CD4-positive, alpha-beta memory T cell (primary cell): ENCODE data around the gene ATG4D. TPM values are rescaled to one million over a fixed set of nuclear protein-coding genes. Genes with fewer than 3 reads are reported as not detected.
"Not testable (repeated sequence)": the region's sequence is repeated elsewhere in the genome, so short reads cannot be mapped to it uniquely, and the experiment has no call there.

ENCODE experiments used
- CTCF ChIA-PET: fragments of 350-600 bp; sonication (Branson Sonifier 250); formaldehyde crosslinking; loops from one replicate; lab custom pipeline; 2021; ENCODE audit warnings: inconsistent platforms; ENCODE audit not compliant: partially characterized antibody; lab: Charles Lee
- POLR2A ChIA-PET: fragments of 350-600 bp; sonication (Branson Sonifier 250); formaldehyde crosslinking; loops from one replicate; lab custom pipeline; 2021; ENCODE audit not compliant: partially characterized antibody; lab: Charles Lee
- DNase-seq, 5 donors: peaks; one replicate each; pipeline versions ENCODE4 v3.0.0 to v3.0.0-alpha.2; 2020 to 2022; ENCODE audit warnings: mixed read lengths in 1 of 5
- H3K27ac ChIP-seq: one replicate; pipeline ENCODE4 v1.7.0; 2013; ENCODE audit warnings: low read depth, low read length
- H3K27me3 ChIP-seq: 2 replicates; pipeline ENCODE4 v1.7.0; 2013; ENCODE audit warnings: mild to moderate bottlenecking, low read length, moderate library complexity; ENCODE audit not compliant: insufficient read depth
- H3K36me3 ChIP-seq: 2 replicates; pipeline ENCODE4 v1.7.0; 2013; ENCODE audit warnings: mild to moderate bottlenecking, low read length, moderate library complexity; ENCODE audit not compliant: insufficient read depth
- H3K4me1 ChIP-seq: 2 replicates; pipeline ENCODE4 v1.7.0; 2013; ENCODE audit warnings: mild to moderate bottlenecking, low read length, moderate library complexity; ENCODE audit not compliant: insufficient read depth
- H3K4me3 ChIP-seq, 2 donors: one replicate each; pipeline ENCODE4 v1.7.0; 2013; ENCODE audit warnings: low read length in 2 of 2, mild to moderate bottlenecking in 1 of 2
- H3K9me3 ChIP-seq, 2 donors: one replicate each; pipeline ENCODE4 v1.7.0; 2013; ENCODE audit warnings: low read length in 2 of 2, control low read depth in 1 of 2; ENCODE audit not compliant: control insufficient read depth in 1 of 2
- H3K27ac Mint-ChIP-seq, 7 donors: one replicate each; pipeline ENCODE4 v1.8.0; 2020 to 2021; ENCODE audit warnings: mixed read lengths in 7 of 7, mild to moderate bottlenecking in 6 of 7, inconsistent platforms in 3 of 7, moderate library complexity in 3 of 7
- H3K27me3 Mint-ChIP-seq, 2 donors: one replicate each; pipeline ENCODE4 v1.8.0; 2020 to 2021; ENCODE audit warnings: mixed read lengths in 2 of 2
- H3K36me3 Mint-ChIP-seq, 2 donors: one replicate each; pipeline ENCODE4 v1.8.0; 2020 to 2021; ENCODE audit warnings: mixed read lengths in 2 of 2, inconsistent platforms in 1 of 2, mild to moderate bottlenecking in 1 of 2
- H3K4me1 Mint-ChIP-seq, 4 donors: one replicate each; pipeline ENCODE4 v1.8.0; 2020 to 2021; ENCODE audit warnings: mixed read lengths in 4 of 4, mild to moderate bottlenecking in 1 of 4
- H3K4me3 Mint-ChIP-seq, 8 donors: one replicate each; pipeline ENCODE4 v1.8.0; 2020 to 2021; ENCODE audit warnings: mixed read lengths in 8 of 8, mild to moderate bottlenecking in 7 of 8, moderate library complexity in 6 of 8, inconsistent platforms in 3 of 8
- H3K9me3 Mint-ChIP-seq, 8 donors: one replicate each; pipeline ENCODE4 v1.8.0; 2020 to 2021; ENCODE audit warnings: mixed read lengths in 8 of 8, mild to moderate bottlenecking in 5 of 8, inconsistent platforms in 3 of 8, moderate library complexity in 1 of 8
- intact Hi-C: fragments of 100-400 bp; cut with micrococcal nuclease; formaldehyde crosslinking; loops from one replicate; pipeline ENCODE4 v1.15.1; 2023
- polyA plus RNA-seq, 2 donors: library from polyadenylated mRNA; unstranded; fragments of 300-500 nt; fragmentation: Illumina TruSeq; gene quantifications; one replicate each; pipeline ENCODE4 v1.2.3, GENCODE V29; 2021
- total RNA-seq, 2 experiments: library from RNA; stranded (reverse); gene quantifications; one replicate each; pipeline ENCODE4 v1.2.3, GENCODE V29; 2021

The ATG4D gene
- total and polyA plus RNA-seq, 4 experiments from 2014 or later, result 9.3 to 58.6 (median 36.8) TPM

GRCh38 chr19:10526887-10527286 lies 16.8 kb upstream of the ATG4D start:
- intact Hi-C loops, POLR2A ChIA-PET, DNase-seq, H3K4me3 ChIP-seq, H3K4me3 Mint-ChIP-seq, H3K4me1 Mint-ChIP-seq, H3K4me1 ChIP-seq, H3K36me3 Mint-ChIP-seq, H3K36me3 ChIP-seq, H3K27me3 Mint-ChIP-seq, H3K27ac Mint-ChIP-seq, H3K9me3 ChIP-seq, H3K27me3 ChIP-seq, H3K9me3 Mint-ChIP-seq, H3K27ac ChIP-seq: not testable (repeated sequence)
- CTCF ChIA-PET, result interaction anchor here (1.3 kb wide), 1 partner anchor 54 kb away, joined by 3 read pairs; no protein-coding TSS in a partner anchor

GRCh38 chr19:10532457-10532856 lies 11.2 kb upstream of the ATG4D start:
- intact Hi-C loops, result no loop called here
- Mint-ChIP-seq H3K9me3 (no peaks in the 10 kb centered on the region), H3K27ac (no peak overlapping the region), H3K27me3 (peaks cover 5 to 7% of the 10 kb centered on the region in 2 donors), H3K4me3 (no peak overlapping the region), H3K36me3 (peaks cover 0 to 3% of the 10 kb centered on the region in 2 donors), H3K4me1 (no peaks in the 10 kb centered on the region)
- Histone ChIP-seq H3K9me3 (no peaks in the 10 kb centered on the region), H3K4me3 (no peak overlapping the region), H3K36me3 (no peaks in the 10 kb centered on the region), H3K27me3 (no peaks in the 10 kb centered on the region), H3K4me1 (no peaks in the 10 kb centered on the region), H3K27ac (no peak overlapping the region)
- DNase-seq, result no peak
- ChIA-PET CTCF (interaction anchor here (0.7 kb wide), 1 partner anchor 112 kb away, joined by 3 read pairs; no protein-coding TSS in a partner anchor), POLR2A (no interaction called here)

GRCh38 chr19:10533646-10534386 lies 9.9 kb upstream of the ATG4D start:
- Histone ChIP-seq H3K4me3 (no peak overlapping the region), H3K27ac (no peak overlapping the region), H3K4me1 (no peaks in the 10 kb centered on the region), H3K27me3 (no peaks in the 10 kb centered on the region), H3K36me3 (no peaks in the 10 kb centered on the region), H3K9me3 (no peaks in the 10 kb centered on the region)
- ChIA-PET CTCF (interaction anchor here (1.6 to 1.8 kb wide), 2 partner anchors 23 to 41 kb away, joined by 4 to 5 read pairs; no protein-coding TSS in a partner anchor), POLR2A (no interaction called here)
- no peak for DNase-seq
- peak overlapping the region in 1 of 7 donors; percentile 11 for H3K27ac Mint-ChIP-seq
- no peak overlapping the region for H3K4me3 Mint-ChIP-seq
- intact Hi-C loops, result no loop called here
- peaks cover 0 to 3% of the 10 kb centered on the region in 2 donors for H3K36me3 Mint-ChIP-seq
- no peaks in the 10 kb centered on the region for H3K4me1 Mint-ChIP-seq
- no peaks in the 10 kb centered on the region for H3K9me3 Mint-ChIP-seq
- peaks cover 11 to 12% of the 10 kb centered on the region in 2 donors for H3K27me3 Mint-ChIP-seq

GRCh38 chr19:10535613-10536012 lies 8.1 kb upstream of the ATG4D start:
- no peak for DNase-seq
- ChIA-PET POLR2A (no interaction called here), CTCF (interaction anchor here (1.3 to 1.8 kb wide), 4 partner anchors 43 to 115 kb away, joined by 3 to 6 read pairs (median 4); no protein-coding TSS in a partner anchor)
- intact Hi-C loops, result no loop called here
- Mint-ChIP-seq H3K27ac (no peak overlapping the region), H3K4me1 (no peaks in the 10 kb centered on the region), H3K36me3 (peaks cover 0 to 3% of the 10 kb centered on the region in 2 donors), H3K9me3 (no peaks in the 10 kb centered on the region), H3K27me3 (peaks cover 14 to 18% of the 10 kb centered on the region in 2 donors), H3K4me3 (no peak overlapping the region)
- H3K27ac ChIP-seq, result no peak overlapping the region
- H3K4me1 ChIP-seq, result no peaks in the 10 kb centered on the region
- no peaks in the 10 kb centered on the region for H3K36me3 ChIP-seq
- H3K4me3 ChIP-seq, result no peak overlapping the region
- H3K27me3 ChIP-seq, result no peaks in the 10 kb centered on the region
- H3K9me3 ChIP-seq, result no peaks in the 10 kb centered on the region

GRCh38 chr19:10537668-10538067 lies 6.0 kb upstream of the ATG4D start:
- intact Hi-C loops, result no loop called here
- no peaks in the 10 kb centered on the region for H3K9me3 Mint-ChIP-seq
- H3K36me3 Mint-ChIP-seq, result no peaks in the 10 kb centered on the region
- no peaks in the 10 kb centered on the region for H3K4me1 Mint-ChIP-seq
- H3K4me1 ChIP-seq, result no peaks in the 10 kb centered on the region
- H3K4me3 Mint-ChIP-seq, result no peak overlapping the region
- H3K9me3 ChIP-seq, result no peaks in the 10 kb centered on the region
- POLR2A ChIA-PET, result no interaction called here
- H3K4me3 ChIP-seq, result no peak overlapping the region
- no peaks in the 10 kb centered on the region for H3K27me3 ChIP-seq
- no peak overlapping the region for H3K27ac ChIP-seq
- H3K36me3 ChIP-seq, result no peaks in the 10 kb centered on the region
- CTCF ChIA-PET, result interaction anchor here (0.6 to 1.4 kb wide), 7 partner anchors 16 to 165 kb away, joined by 3 to 4 read pairs (median 3); partner anchors contain the start of gene CDC37
- DNase-seq, result no peak
- no peak overlapping the region for H3K27ac Mint-ChIP-seq
- H3K27me3 Mint-ChIP-seq, result peaks cover 14 to 18% of the 10 kb centered on the region in 2 donors

GRCh38 chr19:10538204-10538983 lies 5.3 kb upstream of the ATG4D start:
- no peaks in the 10 kb centered on the region for H3K9me3 Mint-ChIP-seq
- intact Hi-C loops, result no loop called here
- peaks cover 5% of the 10 kb centered on the region for H3K4me1 ChIP-seq
- no peak overlapping the region for H3K27ac Mint-ChIP-seq
- H3K9me3 ChIP-seq, result no peaks in the 10 kb centered on the region
- no peak overlapping the region for H3K4me3 Mint-ChIP-seq
- no peak overlapping the region for H3K27ac ChIP-seq
- ChIA-PET POLR2A (no interaction called here), CTCF (interaction anchor here (0.6 to 1.4 kb wide), 9 partner anchors 15 to 164 kb away, joined by 3 to 4 read pairs (median 3); partner anchors contain the start of gene CDC37)
- H3K36me3 ChIP-seq, result no peaks in the 10 kb centered on the region
- H3K27me3 Mint-ChIP-seq, result peaks cover 14 to 18% of the 10 kb centered on the region in 2 donors
- no peaks in the 10 kb centered on the region for H3K36me3 Mint-ChIP-seq
- no peaks in the 10 kb centered on the region for H3K27me3 ChIP-seq
- DNase-seq, result no peak
- no peak overlapping the region for H3K4me3 ChIP-seq
- peaks cover 2 to 7% (median 5%) of the 10 kb centered on the region in 4 donors for H3K4me1 Mint-ChIP-seq

GRCh38 chr19:10539016-10539415 lies 4.7 kb upstream of the ATG4D start:
- H3K9me3 Mint-ChIP-seq, H3K4me3 ChIP-seq, H3K36me3 Mint-ChIP-seq, H3K27me3 ChIP-seq, H3K27ac ChIP-seq, POLR2A ChIA-PET, H3K27ac Mint-ChIP-seq, H3K4me3 Mint-ChIP-seq, intact Hi-C loops, H3K4me1 ChIP-seq, H3K4me1 Mint-ChIP-seq, H3K9me3 ChIP-seq, DNase-seq, H3K36me3 ChIP-seq: not testable (repeated sequence)
- H3K27me3 Mint-ChIP-seq, result peaks cover 12 to 18% of the 10 kb centered on the region in 2 donors
- CTCF ChIA-PET, result interaction anchor here (1.0 to 1.3 kb wide), 2 partner anchors 27 to 31 kb away, joined by 3 read pairs; no protein-coding TSS in a partner anchor
